ENCODE data around the gene VAV1. TPM values are rescaled to one million over a fixed set of nuclear protein-coding genes. Genes with fewer than 3 reads are reported as not detected.

The VAV1 gene, protein sequence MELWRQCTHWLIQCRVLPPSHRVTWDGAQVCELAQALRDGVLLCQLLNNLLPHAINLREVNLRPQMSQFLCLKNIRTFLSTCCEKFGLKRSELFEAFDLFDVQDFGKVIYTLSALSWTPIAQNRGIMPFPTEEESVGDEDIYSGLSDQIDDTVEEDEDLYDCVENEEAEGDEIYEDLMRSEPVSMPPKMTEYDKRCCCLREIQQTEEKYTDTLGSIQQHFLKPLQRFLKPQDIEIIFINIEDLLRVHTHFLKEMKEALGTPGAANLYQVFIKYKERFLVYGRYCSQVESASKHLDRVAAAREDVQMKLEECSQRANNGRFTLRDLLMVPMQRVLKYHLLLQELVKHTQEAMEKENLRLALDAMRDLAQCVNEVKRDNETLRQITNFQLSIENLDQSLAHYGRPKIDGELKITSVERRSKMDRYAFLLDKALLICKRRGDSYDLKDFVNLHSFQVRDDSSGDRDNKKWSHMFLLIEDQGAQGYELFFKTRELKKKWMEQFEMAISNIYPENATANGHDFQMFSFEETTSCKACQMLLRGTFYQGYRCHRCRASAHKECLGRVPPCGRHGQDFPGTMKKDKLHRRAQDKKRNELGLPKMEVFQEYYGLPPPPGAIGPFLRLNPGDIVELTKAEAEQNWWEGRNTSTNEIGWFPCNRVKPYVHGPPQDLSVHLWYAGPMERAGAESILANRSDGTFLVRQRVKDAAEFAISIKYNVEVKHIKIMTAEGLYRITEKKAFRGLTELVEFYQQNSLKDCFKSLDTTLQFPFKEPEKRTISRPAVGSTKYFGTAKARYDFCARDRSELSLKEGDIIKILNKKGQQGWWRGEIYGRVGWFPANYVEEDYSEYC
- 86.8 and 90.4 TPM in 2 replicates for total RNA-seq

DNA sequence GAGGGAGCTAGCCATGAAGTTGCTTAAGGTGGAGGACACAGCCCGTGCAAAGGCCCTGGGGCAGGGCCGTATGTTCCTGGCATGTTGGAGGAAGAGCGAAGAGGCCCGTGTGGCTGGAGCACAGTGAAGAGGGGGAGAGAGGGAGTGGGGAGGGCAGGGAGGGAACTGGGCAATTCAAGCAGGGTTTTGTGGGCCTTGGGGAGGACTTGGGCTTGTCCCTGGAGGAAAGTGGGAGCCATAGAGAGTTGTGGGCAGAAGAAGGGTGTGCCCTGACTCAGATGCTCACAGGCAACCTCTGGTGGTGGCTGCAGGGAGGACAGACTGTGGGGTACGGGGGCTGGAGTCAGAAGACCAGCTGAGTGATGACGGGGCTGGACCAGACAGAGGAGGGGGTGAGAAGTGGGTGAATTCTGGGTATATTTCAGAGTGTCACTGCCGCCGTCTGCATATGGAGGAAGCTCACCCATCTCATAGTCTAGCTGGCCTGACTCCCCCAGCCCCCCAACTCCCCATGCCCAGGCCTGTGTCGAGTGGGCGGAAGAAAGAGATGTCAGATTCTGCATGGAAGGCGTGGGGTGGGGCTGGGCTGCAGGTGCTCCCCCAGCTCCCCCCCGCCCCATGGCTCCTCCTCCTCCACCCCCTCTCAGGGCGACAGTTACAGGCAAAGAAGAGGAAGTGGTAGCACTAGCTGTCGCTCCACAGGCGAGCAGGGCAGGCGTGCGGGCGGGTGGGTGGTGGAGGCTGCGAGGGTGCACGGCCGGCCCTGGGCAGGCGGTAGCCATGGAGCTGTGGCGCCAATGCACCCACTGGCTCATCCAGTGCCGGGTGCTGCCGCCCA, at the start of gene VAV1:
TSS of gene VAV1 (plus strand) at position 681 of the 838 bp plus-strand sequence. CDS start at position 781, 100 bp downstream.
- intact Hi-C loops (cut with micrococcal nuclease), result loop anchor here (1.0 kb wide), 3 partner anchors 19 to 90 kb away; partner anchors contain the start of gene TRIP10
- peak within 1 kb of the TSS; percentile 93 for H3K27ac Mint-ChIP-seq
- H3K27me3 Mint-ChIP-seq (ENCODE audit: insufficient read depth), result no peaks in the 10 kb centered on the region
- H3K4me3 Mint-ChIP-seq, result peak within 1 kb of the TSS; percentile 92
- H3K9me3 Mint-ChIP-seq, result peaks cover 12% of the 10 kb centered on the region
- peaks cover 64% of the 10 kb centered on the region for H3K4me1 Mint-ChIP-seq (ENCODE audit: low read depth)
- peak; percentile 69 for DNase-seq (ENCODE audit: low spot score)
- H3K36me3 Mint-ChIP-seq (ENCODE audit: low read depth), result peaks cover 25% of the 10 kb centered on the region

DNA sequence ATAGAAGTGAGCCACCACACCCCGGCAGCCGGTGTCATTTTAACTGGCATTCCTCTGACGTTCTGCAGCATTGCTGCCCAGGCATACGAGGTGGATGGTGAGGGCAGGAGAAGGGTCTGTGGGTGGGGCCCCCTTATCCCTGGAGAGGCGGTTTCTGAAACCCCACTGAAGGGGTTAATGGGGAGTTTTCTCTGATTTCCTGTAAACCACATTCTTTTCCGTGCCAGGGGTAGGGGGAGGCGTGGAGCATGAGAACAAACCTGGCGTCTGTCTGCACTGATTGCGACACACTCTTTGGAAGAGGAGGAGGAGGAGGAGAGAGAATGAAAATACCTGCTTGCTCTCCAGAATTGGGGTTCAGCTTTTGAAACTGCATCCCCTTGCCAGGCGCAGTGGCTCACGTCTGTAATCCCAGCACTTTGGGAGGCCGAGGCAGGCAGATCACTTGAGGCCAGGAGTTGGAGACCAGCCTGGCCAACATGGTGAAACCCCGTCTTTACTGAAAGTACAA, 49.3 kb upstream of the VAV1 start:
- Mint-ChIP-seq H3K27ac (no peak overlapping the region), H3K9me3 (no peaks in the 10 kb centered on the region), H3K36me3 (ENCODE audit: low read depth) (no peaks in the 10 kb centered on the region), H3K4me1 (ENCODE audit: low read depth) (peaks cover 25% of the 10 kb centered on the region), H3K27me3 (ENCODE audit: insufficient read depth) (peaks cover 6% of the 10 kb centered on the region), H3K4me3 (no peak overlapping the region)
- no peak for DNase-seq (ENCODE audit: low spot score)
- intact Hi-C loops (cut with micrococcal nuclease), result loop anchor here (5.0 kb wide), 1 partner anchor 91 kb away; no protein-coding TSS in a partner anchor

DNA sequence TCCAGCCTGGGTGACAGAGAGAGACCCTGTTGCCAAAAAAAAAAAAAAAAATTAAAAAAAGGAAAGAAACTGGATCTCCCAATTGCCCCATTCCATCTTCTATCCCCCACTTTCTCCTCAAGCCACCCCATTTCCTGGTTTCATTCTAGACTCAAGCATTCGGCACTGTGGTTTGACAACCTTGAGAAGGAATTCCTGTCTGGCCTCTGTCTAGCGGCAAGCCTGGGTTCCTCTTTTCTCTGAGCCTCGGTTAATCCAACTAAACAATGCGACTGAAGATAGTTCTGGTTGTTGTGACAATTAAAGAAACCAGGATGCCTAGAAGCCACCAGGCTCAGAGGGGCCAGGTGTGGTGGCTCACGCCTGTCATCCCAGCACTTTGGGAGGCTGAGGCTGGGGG, 48.8 kb upstream of the VAV1 start:
- Mint-ChIP-seq H3K9me3 (no peaks in the 10 kb centered on the region), H3K27me3 (ENCODE audit: insufficient read depth) (peaks cover 6% of the 10 kb centered on the region), H3K36me3 (ENCODE audit: low read depth) (no peaks in the 10 kb centered on the region), H3K4me1 (ENCODE audit: low read depth) (peaks cover 30% of the 10 kb centered on the region), H3K4me3 (no peak overlapping the region), H3K27ac (no peak overlapping the region)
- intact Hi-C loops (cut with micrococcal nuclease), result loop anchor here (5.0 kb wide), 1 partner anchor 91 kb away; no protein-coding TSS in a partner anchor
- no peak for DNase-seq (ENCODE audit: low spot score)

DNA sequence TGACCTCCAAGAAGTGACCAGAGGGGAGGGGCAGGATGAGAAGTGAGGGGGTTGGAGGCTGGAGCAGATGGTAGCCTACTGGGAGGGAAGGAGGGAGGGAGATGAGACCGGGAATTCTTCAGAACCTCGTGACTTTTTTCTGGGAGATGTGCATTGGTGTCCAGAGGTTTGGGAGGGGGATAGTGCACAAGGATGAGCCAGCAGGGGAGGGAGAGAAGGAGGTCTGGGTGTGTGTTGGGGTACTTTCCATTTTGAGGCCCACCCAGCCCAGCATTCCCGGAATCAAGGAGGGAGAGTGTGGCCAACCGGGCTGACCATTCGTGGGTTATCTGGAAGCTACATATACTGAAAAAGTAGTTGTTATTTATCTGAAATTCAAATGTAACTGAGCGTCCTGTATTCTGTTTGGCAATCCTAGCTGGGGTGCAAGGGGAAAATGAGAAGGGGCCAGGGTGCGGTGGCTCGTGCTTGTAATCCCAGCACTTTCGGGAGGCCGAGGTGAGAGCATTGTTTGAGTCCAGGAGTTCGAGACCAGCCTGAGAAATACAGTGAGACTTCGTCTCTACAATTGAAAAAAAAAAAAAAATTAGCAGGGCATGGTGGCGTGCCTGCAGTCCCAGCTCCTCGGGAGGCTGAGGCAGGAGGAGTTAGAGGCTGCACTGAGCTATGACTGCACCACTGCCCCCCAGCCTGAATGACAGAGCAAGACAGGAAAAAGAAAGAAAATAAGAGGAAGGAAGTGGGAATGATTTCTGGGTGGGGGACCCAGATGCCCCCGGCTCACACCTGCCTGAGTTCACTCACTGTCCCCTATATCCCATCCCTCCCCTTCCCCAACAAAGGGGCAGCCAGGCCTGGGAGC, 47.6 kb upstream of the VAV1 start:
- DNase-seq (ENCODE audit: low spot score), result no peak
- no peaks in the 10 kb centered on the region for H3K9me3 Mint-ChIP-seq
- H3K27me3 Mint-ChIP-seq (ENCODE audit: insufficient read depth), result peaks cover 4% of the 10 kb centered on the region
- intact Hi-C loops (cut with micrococcal nuclease), result loop anchor here (5.0 kb wide), 1 partner anchor 93 kb away; no protein-coding TSS in a partner anchor
- H3K4me3 Mint-ChIP-seq, result no peak overlapping the region
- H3K36me3 Mint-ChIP-seq (ENCODE audit: low read depth), result peaks cover 5% of the 10 kb centered on the region
- H3K4me1 Mint-ChIP-seq (ENCODE audit: low read depth), result peaks cover 26% of the 10 kb centered on the region
- no peak overlapping the region for H3K27ac Mint-ChIP-seq

DNA sequence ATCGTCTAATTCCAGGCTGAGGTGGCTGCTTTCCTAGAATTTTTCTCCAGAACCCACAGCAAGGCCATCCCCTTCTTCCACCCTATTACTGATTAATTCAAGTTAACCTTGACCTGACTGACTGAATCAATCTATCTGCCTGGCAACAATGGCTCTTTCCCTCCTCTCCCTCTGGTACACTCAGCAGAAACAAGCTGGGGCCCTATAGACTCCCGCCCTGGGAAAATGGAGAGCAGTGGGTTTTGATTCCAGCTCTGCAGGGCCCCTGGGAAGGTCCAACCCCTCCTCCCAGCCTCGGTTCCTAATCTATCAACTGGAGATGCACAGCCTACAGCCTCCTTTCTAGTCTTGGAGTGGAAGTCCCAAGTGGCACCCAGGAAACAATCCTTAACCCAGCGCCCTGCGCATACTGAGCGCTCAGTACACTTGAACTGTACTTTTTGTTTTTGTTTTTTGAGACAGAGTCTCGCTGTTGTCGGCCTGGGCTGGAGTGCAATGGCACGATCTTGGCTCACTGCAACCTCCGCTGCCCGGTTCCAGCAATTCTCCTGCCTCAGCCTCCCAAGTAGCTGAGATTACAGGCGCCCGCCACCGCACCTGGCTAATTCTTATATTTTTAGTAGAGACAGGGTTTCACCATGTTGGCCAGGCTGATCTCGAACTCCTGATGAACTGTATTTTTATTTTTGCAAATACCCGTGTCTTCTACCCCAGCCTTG, 46.8 kb upstream of the VAV1 start:
- DNase-seq (ENCODE audit: low spot score), result no peak
- Mint-ChIP-seq H3K36me3 (ENCODE audit: low read depth) (peaks cover 7% of the 10 kb centered on the region), H3K4me1 (ENCODE audit: low read depth) (peaks cover 18% of the 10 kb centered on the region), H3K27me3 (ENCODE audit: insufficient read depth) (peaks cover 4% of the 10 kb centered on the region), H3K4me3 (no peak overlapping the region), H3K27ac (no peak overlapping the region), H3K9me3 (no peaks in the 10 kb centered on the region)
- intact Hi-C loops (cut with micrococcal nuclease), result no loop called here

DNA sequence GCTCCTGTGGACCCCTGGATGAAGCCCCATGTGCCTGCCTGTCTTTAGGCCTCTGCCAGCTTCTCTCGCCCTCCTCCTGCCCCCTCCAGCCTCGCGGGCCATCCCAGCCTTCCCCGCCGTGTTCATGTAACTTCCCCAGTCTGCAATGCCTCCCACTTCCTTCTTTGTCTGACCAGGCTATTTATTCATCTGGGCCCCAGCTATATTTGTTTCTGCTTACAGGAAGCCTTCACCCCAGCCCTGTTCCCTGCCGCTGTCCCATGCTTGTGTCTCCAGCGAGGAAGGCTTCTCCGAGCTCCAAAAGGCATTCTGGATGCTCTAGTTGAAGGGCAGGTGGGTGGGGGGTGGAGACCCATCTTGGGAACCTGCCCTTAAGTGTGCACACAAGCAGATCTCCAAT, 44.2 kb upstream of the VAV1 start:
- DNase-seq (ENCODE audit: low spot score), result no peak
- Mint-ChIP-seq H3K36me3 (ENCODE audit: low read depth) (peaks cover 16% of the 10 kb centered on the region), H3K27ac (no peak overlapping the region), H3K4me3 (no peak overlapping the region), H3K4me1 (ENCODE audit: low read depth) (peaks cover 12% of the 10 kb centered on the region), H3K27me3 (ENCODE audit: insufficient read depth) (peaks cover 2% of the 10 kb centered on the region), H3K9me3 (no peaks in the 10 kb centered on the region)
- intact Hi-C loops (cut with micrococcal nuclease), result no loop called here

DNA sequence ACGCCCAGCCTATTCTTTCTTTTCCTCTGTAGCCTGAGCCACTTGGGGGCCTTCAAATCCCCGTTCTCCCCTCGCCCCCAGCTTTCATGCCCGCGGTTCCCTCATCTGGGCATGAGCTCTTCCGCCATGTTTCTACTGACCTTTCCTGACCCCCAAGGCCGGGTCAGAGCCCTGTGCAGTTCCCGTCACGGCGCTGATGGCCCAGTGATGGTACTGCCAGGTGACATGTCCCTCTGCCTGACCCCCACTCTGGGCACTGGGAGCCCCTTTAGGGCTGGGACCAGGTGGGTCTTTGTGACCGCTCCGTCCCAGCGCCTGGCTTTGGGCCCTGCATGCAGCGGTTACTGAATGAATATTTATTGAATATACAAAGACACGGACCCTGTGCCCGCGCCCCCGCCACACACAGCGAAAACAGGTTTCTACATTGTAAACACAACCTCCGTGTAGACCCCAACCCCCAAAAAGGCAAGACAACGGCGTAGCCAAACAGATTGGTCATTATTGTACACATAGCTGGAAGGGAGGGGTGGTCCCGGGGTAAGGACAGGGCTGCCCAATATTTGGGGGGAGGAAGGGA, 42.8 kb upstream of the VAV1 start:
- Mint-ChIP-seq H3K4me3 (no peak overlapping the region), H3K9me3 (no peaks in the 10 kb centered on the region), H3K27me3 (ENCODE audit: insufficient read depth) (peaks cover 2% of the 10 kb centered on the region), H3K4me1 (ENCODE audit: low read depth) (peaks cover 7% of the 10 kb centered on the region), H3K36me3 (ENCODE audit: low read depth) (peaks cover 20% of the 10 kb centered on the region), H3K27ac (no peak overlapping the region)
- no peak for DNase-seq (ENCODE audit: low spot score)
- intact Hi-C loops (cut with micrococcal nuclease), result no loop called here

DNA sequence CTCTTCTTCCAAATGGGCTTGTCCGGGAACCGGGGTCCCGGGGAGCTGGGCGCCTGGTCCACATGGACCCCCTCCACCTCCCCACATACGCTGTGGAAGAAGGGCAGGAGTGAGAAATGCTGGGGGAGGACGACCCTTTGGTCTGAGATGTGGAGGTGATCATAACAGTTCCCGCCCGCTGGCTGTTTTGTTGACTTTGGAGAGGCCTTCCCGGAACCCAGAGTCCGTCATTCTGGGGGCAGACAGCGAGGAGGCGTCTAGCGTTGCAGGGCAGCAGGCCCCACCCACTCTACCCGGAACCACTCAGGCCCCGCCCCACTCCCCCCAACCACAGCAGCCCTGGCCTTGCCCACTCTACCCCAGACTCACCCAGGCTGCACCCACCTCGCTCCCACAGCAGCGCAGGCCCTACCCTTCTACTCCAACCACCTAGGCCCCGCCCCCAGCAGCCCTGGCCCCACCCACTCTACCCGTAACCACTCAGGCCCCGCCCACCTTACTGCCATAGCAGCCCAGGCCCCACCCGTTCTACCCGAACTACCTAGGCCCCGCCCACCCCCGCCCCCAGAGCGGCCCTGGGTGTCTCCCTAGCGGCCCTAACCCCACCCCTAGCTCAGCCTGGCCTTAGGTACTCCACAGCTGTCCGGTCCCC, 42.2 kb upstream of the VAV1 start:
- intact Hi-C loops (cut with micrococcal nuclease), result no loop called here
- Mint-ChIP-seq H3K36me3 (ENCODE audit: low read depth) (peaks cover 20% of the 10 kb centered on the region), H3K4me1 (ENCODE audit: low read depth) (peaks cover 7% of the 10 kb centered on the region), H3K4me3 (no peak overlapping the region), H3K9me3 (no peaks in the 10 kb centered on the region), H3K27ac (no peak overlapping the region), H3K27me3 (ENCODE audit: insufficient read depth) (peaks cover 2% of the 10 kb centered on the region)
- DNase-seq (ENCODE audit: low spot score), result no peak

DNA sequence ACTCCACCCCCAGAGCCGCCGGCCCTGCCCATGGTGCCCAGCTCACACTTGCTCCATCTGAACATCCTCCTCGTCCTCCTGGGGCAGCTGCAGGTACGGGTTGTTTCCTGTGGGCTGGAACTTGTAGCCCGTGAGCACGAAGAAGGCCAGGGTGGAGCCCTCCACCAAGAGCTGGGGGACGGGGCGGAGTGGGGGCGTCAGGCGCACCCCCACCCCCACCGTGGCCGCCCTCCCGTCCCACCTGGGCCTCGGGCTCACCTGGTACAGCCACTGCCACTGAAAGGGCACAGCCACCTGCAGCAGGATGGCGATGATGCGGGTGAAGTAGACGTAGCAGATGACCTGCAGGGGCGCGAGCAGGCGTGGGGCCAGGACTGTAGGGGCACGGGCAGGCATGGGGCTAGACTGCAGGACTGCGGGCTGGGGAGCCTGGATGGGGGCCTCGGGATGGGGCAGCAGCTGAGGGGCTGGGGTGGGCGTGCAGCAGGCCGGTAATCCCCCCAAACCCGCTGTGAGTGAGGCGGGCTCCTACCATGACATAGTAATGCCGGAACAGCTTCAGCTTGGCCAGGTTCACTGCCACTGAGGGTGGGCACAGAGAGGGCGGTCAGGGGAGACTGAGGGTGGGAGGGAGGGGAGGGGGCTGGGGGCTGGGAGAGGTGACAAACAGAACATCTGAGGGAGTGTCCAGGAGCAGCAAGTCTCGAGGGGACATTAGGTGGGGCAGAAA, 41.4 kb upstream of the VAV1 start:
- intact Hi-C loops (cut with micrococcal nuclease), result no loop called here
- peaks cover 2% of the 10 kb centered on the region for H3K27me3 Mint-ChIP-seq (ENCODE audit: insufficient read depth)

DNA sequence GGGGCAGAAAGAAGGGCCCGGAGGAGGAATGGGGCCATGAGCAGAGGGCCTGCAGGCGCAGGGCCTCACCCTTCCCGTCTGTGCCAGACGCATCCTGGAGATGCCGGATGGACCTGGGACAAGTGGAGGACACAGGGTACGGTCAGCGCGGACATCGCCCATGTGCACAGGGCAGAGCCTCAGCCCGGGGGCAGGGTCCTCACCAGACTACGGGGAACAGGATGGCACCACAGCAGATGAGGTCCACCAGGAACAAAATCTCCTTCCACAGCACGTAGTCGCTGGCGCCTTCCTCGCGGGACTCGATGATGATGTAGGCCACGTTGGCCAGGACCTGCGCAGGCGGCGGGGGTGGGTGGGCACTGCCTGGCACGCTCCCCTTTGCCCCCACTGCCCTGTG, 40.7 kb upstream of the VAV1 start:
- H3K27me3 Mint-ChIP-seq (ENCODE audit: insufficient read depth), result peaks cover 2% of the 10 kb centered on the region
- H3K36me3 Mint-ChIP-seq (ENCODE audit: low read depth), result peaks cover 27% of the 10 kb centered on the region
- DNase-seq (ENCODE audit: low spot score), result no peak
- peaks cover 18% of the 10 kb centered on the region for H3K4me1 Mint-ChIP-seq (ENCODE audit: low read depth)
- no peak overlapping the region for H3K4me3 Mint-ChIP-seq
- no peak overlapping the region for H3K27ac Mint-ChIP-seq
- intact Hi-C loops (cut with micrococcal nuclease), result no loop called here
- no peaks in the 10 kb centered on the region for H3K9me3 Mint-ChIP-seq

More for the DNA sequence above, 41.4 kb upstream of the VAV1 start:
- no peak for DNase-seq (ENCODE audit: low spot score)
- H3K4me1 Mint-ChIP-seq (ENCODE audit: low read depth), result peaks cover 13% of the 10 kb centered on the region
- no peak overlapping the region for H3K27ac Mint-ChIP-seq
- H3K36me3 Mint-ChIP-seq (ENCODE audit: low read depth), result peaks cover 24% of the 10 kb centered on the region
- H3K4me3 Mint-ChIP-seq, result no peak overlapping the region
- H3K9me3 Mint-ChIP-seq, result no peaks in the 10 kb centered on the region
